AG04449 (cell line): ENCODE data around the gene ULK4.

Experiments
- CTCF ChIA-PET: fragments of 350-600 bp; formaldehyde crosslinking; extraction: SDS; loops from one replicate; lab custom pipeline; 2021; ENCODE audit warnings: antibody characterized with exemption; lab: Yijun Ruan, JAX
- POLR2A ChIA-PET: fragments of 400-600, 350-600 bp; formaldehyde crosslinking; extraction: SDS; loops from one replicate; lab custom pipeline; 2020; ENCODE audit warnings: antibody characterized with exemption, inconsistent platforms; lab: Yijun Ruan, JAX
- DNase-seq: peaks from one replicate; pipeline ENCODE4 v3.0.0-alpha.2; 2010; ENCODE audit warnings: low read depth, low spot score
- H3K4me3 ChIP-seq: 2 replicates; pipeline ENCODE4 v1.5.1; 2011; ENCODE audit warnings: low read depth, mild to moderate bottlenecking, control low read depth, low read length
- TF ChIP-seq, protein P1 (sequence below): IDR thresholded peaks from one replicate; pipeline ENCODE4 v1.5.1; 2011; ENCODE audit warnings: mild to moderate bottlenecking, moderate library complexity, low read length, control low read depth, inconsistent platforms; ENCODE audit not compliant: insufficient read depth; ENCODE audit errors: missing control alignments

Gene ULK4

DNA sequence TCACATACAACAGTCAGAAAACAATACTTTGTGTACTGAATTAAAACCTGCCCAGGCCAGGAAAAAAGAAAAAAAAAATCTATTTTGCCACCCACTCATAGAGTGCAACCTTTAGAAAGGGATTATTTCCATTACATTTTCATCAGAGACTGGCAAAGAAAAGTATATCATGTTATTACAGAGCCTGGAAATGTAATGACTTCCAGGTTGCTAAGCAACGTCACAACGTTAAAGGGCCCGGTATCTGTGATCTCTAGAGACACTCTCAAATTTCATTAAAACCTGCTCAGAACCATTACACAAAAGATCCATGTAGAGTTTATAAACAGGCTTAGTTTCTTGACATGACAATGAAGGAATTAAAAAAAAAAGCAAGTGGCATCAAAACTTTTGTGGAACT, 592.1 kb downstream of the ULK4 start:
- CTCF ChIA-PET: interaction anchor here (0.9 kb wide), 1 partner anchor 789 kb away, joined by 3 read pairs; no protein-coding TSS in a partner anchor
- TF ChIP-seq, protein P1, sequence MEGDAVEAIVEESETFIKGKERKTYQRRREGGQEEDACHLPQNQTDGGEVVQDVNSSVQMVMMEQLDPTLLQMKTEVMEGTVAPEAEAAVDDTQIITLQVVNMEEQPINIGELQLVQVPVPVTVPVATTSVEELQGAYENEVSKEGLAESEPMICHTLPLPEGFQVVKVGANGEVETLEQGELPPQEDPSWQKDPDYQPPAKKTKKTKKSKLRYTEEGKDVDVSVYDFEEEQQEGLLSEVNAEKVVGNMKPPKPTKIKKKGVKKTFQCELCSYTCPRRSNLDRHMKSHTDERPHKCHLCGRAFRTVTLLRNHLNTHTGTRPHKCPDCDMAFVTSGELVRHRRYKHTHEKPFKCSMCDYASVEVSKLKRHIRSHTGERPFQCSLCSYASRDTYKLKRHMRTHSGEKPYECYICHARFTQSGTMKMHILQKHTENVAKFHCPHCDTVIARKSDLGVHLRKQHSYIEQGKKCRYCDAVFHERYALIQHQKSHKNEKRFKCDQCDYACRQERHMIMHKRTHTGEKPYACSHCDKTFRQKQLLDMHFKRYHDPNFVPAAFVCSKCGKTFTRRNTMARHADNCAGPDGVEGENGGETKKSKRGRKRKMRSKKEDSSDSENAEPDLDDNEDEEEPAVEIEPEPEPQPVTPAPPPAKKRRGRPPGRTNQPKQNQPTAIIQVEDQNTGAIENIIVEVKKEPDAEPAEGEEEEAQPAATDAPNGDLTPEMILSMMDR: no peak
- POLR2A ChIA-PET: no interaction called here
- no peak for DNase-seq
- no peak overlapping the region for H3K4me3 ChIP-seq

DNA sequence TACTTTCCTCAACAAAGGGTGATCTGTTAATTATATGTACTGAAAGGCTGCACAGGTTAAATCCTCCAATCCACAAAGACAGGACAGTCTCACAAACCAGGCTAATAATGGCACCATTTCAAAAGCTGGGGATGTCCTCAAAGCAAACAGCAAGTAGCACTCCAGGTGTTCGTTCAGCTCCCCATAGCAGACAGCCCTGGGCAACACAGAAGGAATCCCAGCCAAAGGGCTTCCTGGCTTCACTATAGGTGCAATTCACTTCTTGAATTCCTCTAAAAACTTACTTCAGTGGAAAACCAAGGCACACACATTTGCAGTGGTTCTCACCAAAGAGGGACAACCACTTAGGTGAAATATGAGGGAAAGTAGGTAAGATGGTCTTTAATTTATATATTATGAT, 595.9 kb downstream of the ULK4 start:
- CTCF ChIA-PET: no interaction called here
- TF ChIP-seq, protein P1: no peak
- H3K4me3 ChIP-seq: no peak overlapping the region
- DNase-seq: no peak
- POLR2A ChIA-PET: no interaction called here

DNA sequence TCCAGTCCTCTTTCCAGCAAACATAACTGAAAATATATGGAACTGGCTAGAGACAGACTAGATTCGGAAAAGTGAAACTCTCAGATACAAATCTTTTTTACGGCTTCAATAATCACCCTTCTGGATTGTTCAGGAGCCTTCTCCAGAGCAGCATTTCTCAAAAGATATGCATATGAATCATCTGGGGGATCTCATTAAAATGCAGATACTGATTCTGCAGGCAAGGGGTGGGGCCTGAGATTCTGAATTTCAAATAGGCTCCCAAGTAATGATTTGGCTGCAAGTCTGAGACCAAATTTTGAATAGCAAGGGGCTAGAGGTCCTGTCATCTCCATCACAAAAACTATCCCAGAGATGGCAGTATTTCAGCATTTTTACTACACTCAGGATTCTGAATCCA, 597.2 kb downstream of the ULK4 start:
- ChIA-PET CTCF (no interaction called here), POLR2A (no interaction called here)
- DNase-seq: no peak
- TF ChIP-seq, protein P1: no peak
- no peak overlapping the region for H3K4me3 ChIP-seq

DNA sequence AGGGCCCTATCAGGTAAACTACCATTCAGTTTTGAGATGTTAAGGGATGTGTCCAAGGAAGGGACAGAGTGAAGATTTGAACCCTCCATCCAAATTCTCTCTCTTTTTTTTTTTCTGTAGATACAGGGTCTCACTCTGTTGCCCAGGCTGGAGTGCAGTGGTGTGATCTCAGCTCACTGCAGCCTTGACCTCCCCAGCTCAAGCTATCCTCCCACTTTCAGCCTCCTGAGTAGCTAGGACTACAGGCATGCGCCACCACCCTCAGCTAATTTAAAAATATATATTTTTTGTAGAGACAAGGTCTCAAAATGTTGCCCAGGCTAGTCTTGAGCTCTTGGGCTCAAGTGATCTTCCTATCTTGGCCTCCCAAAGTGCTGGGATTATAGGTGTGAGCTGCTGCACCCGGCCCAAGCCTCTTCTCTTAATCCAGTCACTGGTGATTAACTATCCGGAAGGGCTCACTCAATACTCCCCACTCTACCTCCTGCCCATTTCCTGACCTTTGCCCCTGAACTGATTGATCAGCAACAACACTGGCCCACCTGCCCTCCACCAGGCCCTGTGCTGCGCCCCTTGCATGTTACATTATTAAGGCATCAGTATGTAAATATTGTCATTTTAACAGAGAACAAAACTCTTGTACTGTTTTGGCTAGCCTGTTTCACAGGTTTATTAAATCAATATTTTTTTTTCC, 597.9 kb downstream of the ULK4 start:
- ChIA-PET POLR2A (no interaction called here), CTCF (no interaction called here)
- no peak overlapping the region for H3K4me3 ChIP-seq
- TF ChIP-seq, protein P1: no peak
- no peak for DNase-seq

DNA sequence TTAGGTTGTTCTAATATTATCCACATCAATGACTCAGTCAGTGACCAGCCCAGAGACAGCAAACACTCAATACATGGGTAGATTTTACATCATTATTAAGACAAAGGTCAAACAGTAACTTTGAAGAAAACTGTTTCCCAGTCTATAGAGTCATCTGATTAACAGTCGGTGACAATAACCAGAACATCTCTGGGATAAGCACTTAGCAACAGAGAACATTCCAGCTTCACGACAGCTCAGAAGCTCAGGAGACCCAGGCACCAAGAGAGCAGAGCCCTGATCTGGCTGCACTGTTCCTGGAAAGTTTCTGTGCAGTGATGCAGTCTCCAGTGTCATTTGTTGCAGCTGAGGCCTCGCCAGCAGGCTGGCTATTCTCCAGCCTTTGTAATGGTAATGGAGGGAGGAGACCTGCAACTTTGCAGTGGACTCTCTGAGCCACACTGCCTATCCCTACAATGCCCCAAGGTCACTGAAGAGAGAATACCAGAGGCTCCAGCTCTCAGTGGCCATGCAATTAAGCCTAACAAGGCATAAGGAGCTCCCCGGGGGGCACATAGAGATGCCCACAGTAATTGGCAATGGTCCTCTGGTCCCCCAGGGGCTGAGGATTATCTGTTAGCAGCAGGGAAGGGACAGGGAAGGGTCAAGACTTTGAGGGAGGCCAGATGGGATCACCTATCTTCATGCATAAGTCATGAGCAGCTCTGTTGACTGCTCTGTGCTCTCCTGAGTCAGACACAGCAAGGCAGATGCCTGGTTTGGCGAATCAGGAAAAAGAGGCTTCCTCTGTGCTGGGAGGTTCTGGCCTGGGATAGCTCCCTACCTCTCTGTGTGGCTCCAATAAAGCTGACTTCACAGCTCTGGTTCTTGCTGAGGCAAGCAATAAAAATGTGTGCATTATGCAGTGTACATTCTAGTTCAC, 599.0 kb downstream of the ULK4 start:
- CTCF ChIA-PET: interaction anchor here (1.5 kb wide), 1 partner anchor 354 kb away, joined by 5 read pairs; no protein-coding TSS in a partner anchor
- POLR2A ChIA-PET: interaction anchor here (0.7 kb wide), 1 partner anchor 10 kb away, joined by 3 read pairs; no protein-coding TSS in a partner anchor
- no peak overlapping the region for H3K4me3 ChIP-seq
- DNase-seq: no peak
- TF ChIP-seq, protein P1: no peak

DNA sequence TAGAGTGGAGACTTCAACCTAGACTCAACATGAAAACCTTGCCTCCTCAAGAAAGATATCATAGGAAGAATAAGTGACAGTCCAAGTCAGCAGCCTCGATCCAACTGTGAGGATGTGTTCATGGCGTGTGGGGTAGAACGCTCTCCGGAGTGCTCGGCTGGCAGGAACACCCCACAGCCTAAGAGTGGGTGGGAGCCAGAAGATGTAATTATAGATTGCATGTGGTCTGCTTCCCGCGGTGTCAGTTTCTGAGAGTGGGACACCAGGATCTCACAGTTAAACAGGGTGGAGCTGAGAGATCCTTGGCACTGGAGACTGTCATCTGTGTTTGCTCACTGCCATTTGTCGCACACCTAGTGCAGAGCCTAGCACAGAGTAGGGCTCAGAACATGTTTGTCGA, 604.6 kb downstream of the ULK4 start:
- CTCF ChIA-PET: no interaction called here
- POLR2A ChIA-PET: no interaction called here
- TF ChIP-seq, protein P1: no peak
- no peak overlapping the region for H3K4me3 ChIP-seq
- no peak for DNase-seq
